Parathyroid adenoma (tissue), 2 donors: ENCODE data around the gene SNX11.

Experiments
- H2AFZ ChIP-seq: fragments of 300-600 bp; sonication (generic); one replicate; pipeline ENCODE4 v1.7.0; 2017; ENCODE audit warnings: antibody characterized with exemption, mild to moderate bottlenecking
- H3K27ac ChIP-seq: fragments of 300-600 bp; sonication (generic); one replicate; pipeline ENCODE4 v1.7.0; 2017
- H3K27me3 ChIP-seq: fragments of 300-600 bp; sonication (generic); one replicate; pipeline ENCODE4 v1.7.0; 2017; ENCODE audit warnings: low read length; ENCODE audit not compliant: control insufficient read depth, insufficient read depth
- H3K36me3 ChIP-seq: fragments of 300-600 bp; sonication (generic); one replicate; pipeline ENCODE4 v1.7.0; 2017; ENCODE audit warnings: low read length; ENCODE audit not compliant: control insufficient read depth, insufficient read depth
- H3K4me1 ChIP-seq: fragments of 300-600 bp; sonication (generic); one replicate; pipeline ENCODE4 v1.7.0; 2017; ENCODE audit warnings: control low read depth
- H3K4me2 ChIP-seq: fragments of 300-600 bp; sonication (generic); one replicate; pipeline ENCODE4 v1.7.0; 2017; ENCODE audit warnings: low read length
- H3K4me3 ChIP-seq: fragments of 300-600 bp; sonication (generic); one replicate; pipeline ENCODE4 v1.7.0; 2017; ENCODE audit warnings: low read depth, low read length
- H3K79me2 ChIP-seq: fragments of 300-600 bp; sonication (generic); one replicate; pipeline ENCODE4 v1.7.0; 2017; ENCODE audit warnings: control low read depth
- H3K9ac ChIP-seq: fragments of 300-600 bp; sonication (generic); one replicate; pipeline ENCODE4 v1.7.0; 2017; ENCODE audit warnings: mild to moderate bottlenecking
- H3K9me3 ChIP-seq: fragments of 300-600 bp; sonication (generic); one replicate; pipeline ENCODE4 v1.7.0; 2017; ENCODE audit warnings: low read length; ENCODE audit not compliant: control insufficient read depth
- CTCF ChIP-seq: fragments of 300-600 bp; sonication (generic); IDR thresholded peaks from one replicate; pipeline ENCODE4 v1.7.0; 2017; ENCODE audit warnings: antibody characterized with exemption, mild to moderate bottlenecking
- donor health status: primary hyperparathyroidism.

Gene SNX11

GRCh38 chr17:48107137-48108055 is at the start of gene SNX11:
SNX11 (plus strand) TSS chr17:48107766; CDS start chr17:48112044, 4,278 bp downstream.
- Histone ChIP-seq H3K4me3 (peak within 1 kb of the TSS; percentile 89), H2AFZ (peak within 1 kb of the TSS; percentile 97), H3K4me2 (peak within 1 kb of the TSS; percentile 71), H3K27me3 (no peaks in the 10 kb centered on the region), H3K27ac (peak within 1 kb of the TSS; percentile 90), H3K79me2 (peaks cover 19% of the 10 kb centered on the region), H3K36me3 (no peaks in the 10 kb centered on the region), H3K9me3 (no peaks in the 10 kb centered on the region), H3K4me1 (peaks cover 17% of the 10 kb centered on the region), H3K9ac (peak within 1 kb of the TSS; percentile 57)
- TF ChIP-seq CTCF, result no peak

- no peak overlapping the region for H3K27ac ChIP-seq
- H3K4me1 ChIP-seq, result peaks cover 19% of the 10 kb centered on the region
- H3K9me3 ChIP-seq, result no peaks in the 10 kb centered on the region
- H2AFZ ChIP-seq, result no peak overlapping the region
- peaks cover 10% of the 10 kb centered on the region for H3K79me2 ChIP-seq
- no peak overlapping the region for H3K4me2 ChIP-seq
- no peak overlapping the region for H3K4me3 ChIP-seq
- no peak overlapping the region for H3K9ac ChIP-seq
- no peaks in the 10 kb centered on the region for H3K36me3 ChIP-seq
- no peaks in the 10 kb centered on the region for H3K27me3 ChIP-seq
- no peak for TF ChIP-seq CTCF
These were observed 49.0 kb upstream of the SNX11 start for GRCh38 chr17:48058393-48059124.

GRCh38 chr17:48059125-48059668 is 48.4 kb upstream of the SNX11 start:
- no peak for TF ChIP-seq CTCF
- Histone ChIP-seq H3K9me3 (no peaks in the 10 kb centered on the region), H3K4me1 (peaks cover 13% of the 10 kb centered on the region), H3K9ac (no peak overlapping the region), H3K27me3 (no peaks in the 10 kb centered on the region), H3K27ac (no peak overlapping the region), H3K4me3 (no peak overlapping the region), H3K4me2 (no peak overlapping the region), H3K79me2 (peaks cover 6% of the 10 kb centered on the region), H3K36me3 (no peaks in the 10 kb centered on the region), H2AFZ (no peak overlapping the region)

- H3K9me3 ChIP-seq, result no peaks in the 10 kb centered on the region
- no peak overlapping the region for H3K9ac ChIP-seq
- H3K4me1 ChIP-seq, result peaks cover 5% of the 10 kb centered on the region
- no peak for TF ChIP-seq CTCF
- H3K36me3 ChIP-seq, result no peaks in the 10 kb centered on the region
- H3K4me3 ChIP-seq, result no peak overlapping the region
- peaks cover 2% of the 10 kb centered on the region for H3K79me2 ChIP-seq
- H2AFZ ChIP-seq, result no peak overlapping the region
- H3K27ac ChIP-seq, result no peak overlapping the region
- no peak overlapping the region for H3K4me2 ChIP-seq
- H3K27me3 ChIP-seq, result no peaks in the 10 kb centered on the region
These were observed 47.3 kb upstream of the SNX11 start for GRCh38 chr17:48060249-48060648.
